ENCODE measurements around the gene TRIM25.
A peak's percentile ranks its signal among the peaks of the same experiment; 100 is the strongest.

The TRIM25 gene

GRCh38 chr17:56934280-56934679 is 20.4 kb upstream of the TRIM25 start:
- H3K4me3 ChIP-seq (ENCODE audit: low read length) = no peak overlapping the region
- peak; percentile 88 for DNase-seq (ENCODE audit: low read depth)
- TF ChIP-seq, protein P1, sequence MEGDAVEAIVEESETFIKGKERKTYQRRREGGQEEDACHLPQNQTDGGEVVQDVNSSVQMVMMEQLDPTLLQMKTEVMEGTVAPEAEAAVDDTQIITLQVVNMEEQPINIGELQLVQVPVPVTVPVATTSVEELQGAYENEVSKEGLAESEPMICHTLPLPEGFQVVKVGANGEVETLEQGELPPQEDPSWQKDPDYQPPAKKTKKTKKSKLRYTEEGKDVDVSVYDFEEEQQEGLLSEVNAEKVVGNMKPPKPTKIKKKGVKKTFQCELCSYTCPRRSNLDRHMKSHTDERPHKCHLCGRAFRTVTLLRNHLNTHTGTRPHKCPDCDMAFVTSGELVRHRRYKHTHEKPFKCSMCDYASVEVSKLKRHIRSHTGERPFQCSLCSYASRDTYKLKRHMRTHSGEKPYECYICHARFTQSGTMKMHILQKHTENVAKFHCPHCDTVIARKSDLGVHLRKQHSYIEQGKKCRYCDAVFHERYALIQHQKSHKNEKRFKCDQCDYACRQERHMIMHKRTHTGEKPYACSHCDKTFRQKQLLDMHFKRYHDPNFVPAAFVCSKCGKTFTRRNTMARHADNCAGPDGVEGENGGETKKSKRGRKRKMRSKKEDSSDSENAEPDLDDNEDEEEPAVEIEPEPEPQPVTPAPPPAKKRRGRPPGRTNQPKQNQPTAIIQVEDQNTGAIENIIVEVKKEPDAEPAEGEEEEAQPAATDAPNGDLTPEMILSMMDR (IDR thresholded peaks at IDR 0.05; ENCODE audit: insufficient read depth, low read depth, low read length, missing control alignments) = no peak

DNA sequence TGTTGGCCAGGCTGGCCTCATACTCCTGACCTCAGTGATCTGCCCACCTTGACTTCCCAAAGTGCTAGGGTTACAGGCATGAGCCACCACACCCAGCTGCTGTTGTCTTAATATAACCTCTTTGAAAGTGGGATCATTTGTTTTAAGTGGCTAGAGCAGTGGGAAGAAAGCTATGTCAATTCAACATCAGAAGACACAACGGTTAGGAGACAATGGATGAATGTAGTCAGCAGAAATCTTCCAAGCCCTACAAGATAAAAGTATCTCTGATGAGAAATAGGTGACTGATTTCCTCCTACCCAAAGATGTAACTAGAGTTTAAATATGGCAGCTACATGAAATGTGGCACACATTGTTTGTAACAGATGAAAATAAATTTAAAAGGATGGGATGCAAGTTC is 20.0 kb upstream of the TRIM25 start:
- no peak overlapping the region for H3K4me3 ChIP-seq (ENCODE audit: low read length)
- TF ChIP-seq, protein P1 (IDR thresholded peaks at IDR 0.05; ENCODE audit: insufficient read depth, low read depth, low read length, missing control alignments) = no peak
- no peak for DNase-seq (ENCODE audit: low read depth)

DNA sequence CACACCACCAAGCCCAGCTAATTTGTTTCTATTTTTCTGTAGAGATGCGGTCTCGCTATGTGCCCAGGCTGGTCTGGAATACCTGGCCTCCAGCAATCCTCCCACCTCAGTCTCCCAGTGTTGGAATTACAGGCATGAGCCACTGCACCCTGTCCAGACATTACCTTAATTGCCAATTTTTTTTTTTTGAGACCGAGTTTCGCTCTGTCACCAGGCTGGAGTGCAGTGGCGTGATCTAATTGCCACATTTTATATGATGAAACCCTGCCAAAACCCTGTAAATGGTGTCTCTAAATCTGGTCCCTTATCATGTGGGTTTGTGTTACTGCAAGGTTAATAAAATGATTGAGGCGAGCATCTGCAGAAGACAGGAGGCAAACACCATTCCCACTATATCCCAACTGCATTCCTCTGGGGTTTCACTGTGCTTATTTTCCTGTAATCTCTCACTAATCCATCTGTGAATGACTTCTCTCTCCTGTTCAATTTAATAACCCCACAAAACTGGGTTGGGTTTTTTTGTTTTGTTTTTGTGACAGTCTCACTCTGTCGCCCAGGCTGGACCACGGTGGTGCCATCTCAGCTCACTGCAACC is 19.4 kb upstream of the TRIM25 start:
- no peak for DNase-seq (ENCODE audit: low read depth)
- TF ChIP-seq, protein P1 (IDR thresholded peaks at IDR 0.05; ENCODE audit: insufficient read depth, low read depth, low read length, missing control alignments) = no peak

GRCh38 chr17:56930739-56931337 is 17.0 kb upstream of the TRIM25 start:
- no peak for DNase-seq (ENCODE audit: low read depth)
- TF ChIP-seq, protein P1 (IDR thresholded peaks at IDR 0.05; ENCODE audit: insufficient read depth, low read depth, low read length, missing control alignments) = no peak
- no peak overlapping the region for H3K4me3 ChIP-seq (ENCODE audit: low read length)

More for the DNA sequence above, 19.4 kb upstream of the TRIM25 start:
- no peak overlapping the region for H3K4me3 ChIP-seq (ENCODE audit: low read length)

GRCh38 chr17:56929362-56929969 is 15.6 kb upstream of the TRIM25 start:
- H3K4me3 ChIP-seq (ENCODE audit: low read length) = no peak overlapping the region
- DNase-seq (ENCODE audit: low read depth) = no peak
- TF ChIP-seq, protein P1 (IDR thresholded peaks at IDR 0.05; ENCODE audit: insufficient read depth, low read depth, low read length, missing control alignments) = no peak

- TF ChIP-seq, protein P1 (IDR thresholded peaks at IDR 0.05; ENCODE audit: insufficient read depth, low read depth, low read length, missing control alignments) = no peak
- no peak for DNase-seq (ENCODE audit: low read depth)
- H3K4me3 ChIP-seq (ENCODE audit: low read length) = no peak overlapping the region
Measured at GRCh38 chr17:56928586-56928985, 14.7 kb upstream of the TRIM25 start.
